DND-41 (cell line): Measurements from ENCODE around the gene NR1I2.

ENCODE experiments used
- ATAC-seq: fragments of 200-7000 bp; cut with Tn5 transposase; 3 replicates; pipeline ENCODE4 v1.9.1; 2021; ENCODE audit warnings: low read depth; ENCODE audit not compliant: insufficient read depth
- DNase-seq: peaks from one replicate; pipeline ENCODE4 v3.0.0-alpha.2; 2020
- H2AFZ ChIP-seq: 2 replicates; pipeline ENCODE4 v1.6.0; 2012; ENCODE audit warnings: low read depth, low read length
- H3K27ac ChIP-seq: 2 replicates; pipeline ENCODE4 v1.5.1; 2012; ENCODE audit warnings: low read length, inconsistent platforms
- H3K27me3 ChIP-seq: fragments of 200-600 bp; sonication (generic); 2 replicates; pipeline ENCODE4 v1.6.0; 2012; ENCODE audit warnings: low read length, mild to moderate bottlenecking, inconsistent platforms; ENCODE audit not compliant: insufficient read depth, poor library complexity
- H3K36me3 ChIP-seq: 2 replicates; pipeline ENCODE4 v1.5.1; 2012; ENCODE audit warnings: low read length, inconsistent platforms; ENCODE audit not compliant: insufficient read depth
- H3K4me1 ChIP-seq: 2 replicates; pipeline ENCODE4 v1.5.1; 2012; ENCODE audit warnings: mild to moderate bottlenecking, low read length; ENCODE audit not compliant: insufficient read depth
- H3K4me2 ChIP-seq: 2 replicates; pipeline ENCODE4 v1.6.0; 2012; ENCODE audit warnings: mild to moderate bottlenecking, moderate library complexity, low read length, inconsistent platforms; ENCODE audit not compliant: insufficient read depth
- H3K4me3 ChIP-seq, 2 experiments: fragments of 200-600 bp in 1 of 2; shearing (Covaris generic) in 1 of 2; 2 replicates each; pipeline ENCODE4 v1.5.1; 2012 to 2016; ENCODE audit warnings: inconsistent platforms in 2 of 2, low read length in 2 of 2, mild to moderate bottlenecking in 2 of 2, low read depth in 1 of 2, moderate library complexity in 1 of 2
- H3K79me2 ChIP-seq: 2 replicates; pipeline ENCODE4 v1.6.0; 2012; ENCODE audit warnings: low read length, inconsistent platforms; ENCODE audit not compliant: insufficient read depth
- H3K9ac ChIP-seq: 2 replicates; pipeline ENCODE4 v1.6.0; 2012; ENCODE audit warnings: low read depth, mild to moderate bottlenecking, inconsistent platforms, low read length, moderate library complexity
- H3K9me3 ChIP-seq: 2 replicates; pipeline ENCODE4 v1.5.1; 2012; ENCODE audit warnings: low read length, moderate library complexity, mild to moderate bottlenecking, inconsistent platforms; ENCODE audit not compliant: insufficient read depth, severe bottlenecking
- H4K20me1 ChIP-seq: 2 replicates; pipeline ENCODE4 v1.6.0; 2012; ENCODE audit warnings: low read length; ENCODE audit not compliant: insufficient read depth
- CTCF ChIP-seq: IDR thresholded peaks from 2 replicates; pipeline ENCODE4 v1.5.1; 2012; ENCODE audit warnings: borderline replicate concordance, low read length, moderate library complexity, mild to moderate bottlenecking; ENCODE audit not compliant: poor library complexity, severe bottlenecking; ENCODE audit errors: extremely low read depth
- EZH2 ChIP-seq: IDR thresholded peaks from 3 replicates; pipeline ENCODE4 v1.6.1; 2012; ENCODE audit warnings: borderline replicate concordance, low read depth, mild to moderate bottlenecking, moderate library complexity, low read length, inconsistent platforms; ENCODE audit not compliant: severe bottlenecking

The NR1I2 gene

GRCh38 chr3:119746423-119746822 lies 35.5 kb upstream of the NR1I2 start:
- Histone ChIP-seq H4K20me1 (no peaks in the 10 kb centered on the region), H3K27ac (no peak overlapping the region), H3K9ac (no peak overlapping the region), H3K4me2 (no peak overlapping the region), H3K79me2 (no peaks in the 10 kb centered on the region), H3K4me1 (no peaks in the 10 kb centered on the region), H3K9me3 (no peaks in the 10 kb centered on the region), H3K36me3 (no peaks in the 10 kb centered on the region), H3K27me3 (peaks cover 9% of the 10 kb centered on the region), H3K4me3 (no peak overlapping the region), H2AFZ (no peak overlapping the region)
- no peak for TF ChIP-seq CTCF
- TF ChIP-seq EZH2: no peak
- DNase-seq (no peak), ATAC-seq (no peak)

GRCh38 chr3:119747357-119747756 lies 34.5 kb upstream of the NR1I2 start:
- H3K9ac ChIP-seq: no peak overlapping the region
- H3K36me3 ChIP-seq: no peaks in the 10 kb centered on the region
- ATAC-seq (no peak), DNase-seq (no peak)
- H3K9me3 ChIP-seq: no peaks in the 10 kb centered on the region
- H2AFZ ChIP-seq: no peak overlapping the region
- TF ChIP-seq EZH2: no peak
- no peak for TF ChIP-seq CTCF
- no peaks in the 10 kb centered on the region for H3K79me2 ChIP-seq
- peaks cover 5% of the 10 kb centered on the region for H3K27me3 ChIP-seq
- no peaks in the 10 kb centered on the region for H4K20me1 ChIP-seq
- no peaks in the 10 kb centered on the region for H3K4me1 ChIP-seq
- H3K4me2 ChIP-seq: no peak overlapping the region
- H3K4me3 ChIP-seq: no peak overlapping the region
- H3K27ac ChIP-seq: no peak overlapping the region

- no peak overlapping the region for H3K4me3 ChIP-seq
- H2AFZ ChIP-seq: no peak overlapping the region
- TF ChIP-seq EZH2: no peak
- TF ChIP-seq CTCF: no peak
- H3K27ac ChIP-seq: no peak overlapping the region
- H3K4me2 ChIP-seq: no peak overlapping the region
- H3K9me3 ChIP-seq: no peaks in the 10 kb centered on the region
- peaks cover 5% of the 10 kb centered on the region for H3K27me3 ChIP-seq
- H3K9ac ChIP-seq: no peak overlapping the region
- DNase-seq (no peak), ATAC-seq (no peak)
- H4K20me1 ChIP-seq: no peaks in the 10 kb centered on the region
- no peaks in the 10 kb centered on the region for H3K4me1 ChIP-seq
- H3K36me3 ChIP-seq: no peaks in the 10 kb centered on the region
- no peaks in the 10 kb centered on the region for H3K79me2 ChIP-seq
These were observed 32.9 kb upstream of the NR1I2 start for GRCh38 chr3:119748991-119749390.

- Histone ChIP-seq H4K20me1 (no peaks in the 10 kb centered on the region), H3K4me3 (no peak overlapping the region), H3K27ac (no peak overlapping the region), H3K4me1 (no peaks in the 10 kb centered on the region), H3K9ac (no peak overlapping the region), H3K4me2 (no peak overlapping the region), H3K27me3 (peaks cover 5% of the 10 kb centered on the region), H2AFZ (no peak overlapping the region), H3K36me3 (no peaks in the 10 kb centered on the region), H3K79me2 (no peaks in the 10 kb centered on the region), H3K9me3 (no peaks in the 10 kb centered on the region)
- DNase-seq: no peak
- ATAC-seq: no peak
- no peak for TF ChIP-seq CTCF
- TF ChIP-seq EZH2: no peak
These were observed 30.5 kb upstream of the NR1I2 start for GRCh38 chr3:119751423-119751822.
